Fibroblast of skin of left biceps (primary cell): ENCODE measurements around the gene HACD4.

Source experiments
- DNase-seq, 2 experiments: peaks; one replicate each; pipeline ENCODE4 v3.0.0-alpha.2; 2013; ENCODE audit warnings: low read depth in 2 of 2

Gene HACD4

GRCh38 chr9:21031091-21031807 lies at the start of gene HACD4:
TSS of gene HACD4 (minus strand) at chr9:21031640. CDS start at chr9:21031590, 50 bp downstream.
- DNase-seq: no peak

GRCh38 chr9:21080793-21081192 lies 49.4 kb upstream of the HACD4 start:
- DNase-seq: no peak

GRCh38 chr9:21078702-21079101 lies 47.3 kb upstream of the HACD4 start:
- DNase-seq: no peak

- DNase-seq: no peak
These were observed 46.3 kb upstream of the HACD4 start, which contains the start of gene IFNB1 for GRCh38 chr9:21077781-21078180. TSS of gene IFNB1 (minus strand) at chr9:21077942. CDS start at chr9:21077869, 73 bp downstream.

- no peak for DNase-seq
These were observed 44.0 kb upstream of the HACD4 start for GRCh38 chr9:21075484-21075883.

GRCh38 chr9:21070906-21071305 lies 39.5 kb upstream of the HACD4 start:
- no peak for DNase-seq

GRCh38 chr9:21070171-21070571 lies 38.7 kb upstream of the HACD4 start:
- peak; percentile 89 to 92 for DNase-seq

GRCh38 chr9:21060919-21061561 lies 29.6 kb upstream of the HACD4 start:
- DNase-seq: peak; percentile 57

GRCh38 chr9:21056931-21057330 lies 25.5 kb upstream of the HACD4 start:
- DNase-seq: no peak

- DNase-seq: no peak
These were observed 22.4 kb upstream of the HACD4 start for GRCh38 chr9:21053851-21054250.

- DNase-seq: no peak
These were observed 15.8 kb upstream of the HACD4 start for GRCh38 chr9:21047281-21047691.

- no peak for DNase-seq
These were observed 12.4 kb upstream of the HACD4 start for GRCh38 chr9:21043841-21044240.

- no peak for DNase-seq
These were observed 11.0 kb upstream of the HACD4 start for GRCh38 chr9:21042466-21042865.

- no peak for DNase-seq
These were observed 7.9 kb upstream of the HACD4 start for GRCh38 chr9:21039302-21039701.

GRCh38 chr9:21037278-21037677 lies 5.8 kb upstream of the HACD4 start:
- no peak for DNase-seq

GRCh38 chr9:21031808-21032183 lies 356 bp upstream of the HACD4 start:
- no peak for DNase-seq

- DNase-seq: peak in 1 of 2 experiments; percentile 23
These were observed 928 bp downstream of the HACD4 start for GRCh38 chr9:21030389-21031035.

GRCh38 chr9:21029661-21030060 lies 1.8 kb downstream of the HACD4 start:
- DNase-seq: no peak

GRCh38 chr9:21028466-21028865 lies 3.0 kb downstream of the HACD4 start:
- DNase-seq: no peak

GRCh38 chr9:21027295-21027694 lies 4.1 kb downstream of the HACD4 start:
- no peak for DNase-seq

- DNase-seq: no peak
These were observed 7.6 kb downstream of the HACD4 start for GRCh38 chr9:21023861-21024260.

- no peak for DNase-seq
These were observed 13.3 kb downstream of the HACD4 start for GRCh38 chr9:21018177-21018576.
